Activated CD4-positive, alpha-beta T cell treated with anti-CD3 and anti-CD28 coated beads, Interleukin-2, amount 50 U/mL, for 48 hours (primary cell): ENCODE measurements around the gene ARGFX.

Experiments used
- DNase-seq, 2 experiments: peaks; one replicate each; pipeline ENCODE4 v3.0.0-alpha.2; 2020

ARGFX gene

DNA sequence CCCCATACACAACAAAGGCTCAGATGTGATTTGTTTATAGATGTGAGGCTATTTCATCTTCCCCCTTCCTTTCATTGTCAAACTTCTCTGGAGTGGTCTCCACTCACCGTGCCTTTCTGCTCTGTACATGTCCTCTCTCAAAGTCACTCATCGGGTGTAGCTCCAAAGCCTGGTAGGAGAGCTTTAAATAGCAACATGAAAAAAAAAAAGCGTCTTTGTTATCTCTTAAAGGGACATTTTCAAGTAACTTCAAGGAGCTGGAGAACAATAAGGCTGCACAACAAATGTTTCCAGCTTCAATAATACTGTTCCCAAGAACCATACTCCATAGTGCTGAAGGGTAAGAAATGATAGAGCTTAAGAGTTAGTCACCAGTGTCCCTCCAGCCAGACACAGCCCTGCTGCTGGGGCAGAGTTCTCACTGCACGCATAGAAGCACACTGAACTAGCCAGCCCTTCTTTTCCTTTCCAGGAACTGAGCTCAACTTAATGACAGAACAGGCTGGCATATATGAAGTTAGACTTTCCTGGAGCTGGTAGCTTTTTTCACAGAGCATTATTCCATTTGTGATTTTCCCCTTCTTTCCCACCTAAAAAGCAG, 33.6 kb downstream of the ARGFX start:
- no peak for DNase-seq

DNA sequence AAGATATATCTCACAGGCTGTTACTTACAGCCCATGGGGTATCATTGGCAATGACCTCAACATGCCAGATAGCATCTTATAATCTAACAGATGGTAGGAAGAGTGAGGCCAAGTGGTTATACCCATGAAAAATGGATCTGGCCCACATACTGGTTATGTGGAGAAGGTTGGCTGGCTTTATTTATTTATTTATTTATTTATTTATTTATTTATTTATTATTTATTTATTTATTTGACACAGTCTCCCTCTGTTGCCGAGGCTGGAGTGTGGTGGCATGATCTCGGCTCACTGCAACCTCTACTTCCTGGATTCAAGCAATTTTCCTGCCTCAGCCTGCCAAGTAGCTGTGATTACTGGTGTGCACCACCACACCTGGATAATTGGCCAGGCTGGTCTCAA, 37.0 kb downstream of the ARGFX start:
- DNase-seq = no peak

DNA sequence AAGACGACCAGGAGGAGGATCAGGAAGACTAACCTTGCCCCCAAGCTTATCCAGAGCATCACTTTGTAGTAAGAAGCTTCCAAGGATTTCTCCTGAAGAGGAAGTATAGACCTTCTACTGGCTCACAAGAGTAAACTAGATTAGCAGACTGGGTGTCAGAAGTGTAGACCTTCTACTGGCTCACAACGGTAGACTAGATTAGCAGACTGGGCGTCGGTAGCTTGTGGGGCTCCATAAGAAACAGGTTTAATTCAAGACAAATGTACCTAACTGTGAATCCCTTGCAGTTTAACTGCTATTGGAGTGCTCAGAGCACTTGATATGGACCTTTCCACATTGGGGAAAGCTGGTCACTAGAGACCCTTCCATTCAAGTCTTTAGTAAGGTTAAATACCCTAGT, 38.4 kb downstream of the ARGFX start:
- no peak for DNase-seq
